HepG2 (cell line): ENCODE results near the gene NARF. TPM values are rescaled to one million over a fixed set of nuclear protein-coding genes. Genes with fewer than 3 reads are reported as not detected.

ENCODE experiments used
- ARID2 ChIP-seq: sonication (generic); formaldehyde crosslinking; IDR thresholded peaks from 2 replicates; pipeline ENCODE4 v1.8.1; 2022; ENCODE audit warnings: mild to moderate bottlenecking, missing genetic modification reagents, borderline replicate concordance
- CBFB ChIP-seq: sonication (generic); formaldehyde crosslinking; IDR thresholded peaks from 2 replicates; pipeline ENCODE4 v1.4.0; 2020; ENCODE audit warnings: missing genetic modification reagents
- CBX1 ChIP-seq: IDR thresholded peaks from one replicate; pipeline ENCODE4 v1.6.1; 2016; ENCODE audit warnings: antibody characterized with exemption, low read depth
- CENPX ChIP-seq: sonication (generic); formaldehyde crosslinking; IDR thresholded peaks from 2 replicates; pipeline ENCODE4 v1.9.0; 2021; ENCODE audit warnings: mild to moderate bottlenecking, missing genetic modification reagents, moderate library complexity
- ELF4 ChIP-seq: sonication (generic); formaldehyde crosslinking; IDR thresholded peaks from 2 replicates; pipeline ENCODE4 v1.5.0; 2020; ENCODE audit warnings: missing genetic modification reagents, mild to moderate bottlenecking, moderate library complexity, borderline replicate concordance
- HOXA9 ChIP-seq: sonication (generic); formaldehyde crosslinking; IDR thresholded peaks from 2 replicates; pipeline ENCODE4 v1.8.1; 2022; ENCODE audit warnings: missing genetic modification reagents, mild to moderate bottlenecking, moderate library complexity, borderline replicate concordance
- KDM2A ChIP-seq: sonication (generic); formaldehyde crosslinking; IDR thresholded peaks from 2 replicates; pipeline ENCODE4 v1.4.0; 2020; ENCODE audit warnings: low read depth, missing genetic modification reagents, borderline replicate concordance
- KLF9 ChIP-seq: IDR thresholded peaks from 2 replicates; pipeline ENCODE4 v1.6.1; 2016; ENCODE audit warnings: low read depth
- MIXL1 ChIP-seq: IDR thresholded peaks from 2 replicates; pipeline ENCODE4 v1.6.1; 2016
- MYNN ChIP-seq: sonication (generic); formaldehyde crosslinking; IDR thresholded peaks from 2 replicates; pipeline ENCODE4 v1.4.0; 2020; ENCODE audit warnings: mild to moderate bottlenecking, low read depth, missing genetic modification reagents
- NCOA1 ChIP-seq: sonication (generic); formaldehyde crosslinking; IDR thresholded peaks from 2 replicates; pipeline ENCODE4 v1.9.0; 2021; ENCODE audit warnings: missing genetic modification reagents
- NPAS2 ChIP-seq: sonication (generic); formaldehyde crosslinking; IDR thresholded peaks from 2 replicates; pipeline ENCODE4 v1.8.0; 2022; ENCODE audit warnings: mild to moderate bottlenecking, missing genetic modification reagents, borderline replicate concordance
- PHF5A ChIP-seq: IDR thresholded peaks from one replicate; pipeline ENCODE4 v1.6.1; 2018; ENCODE audit warnings: low read depth, missing genetic modification reagents; ENCODE audit not compliant: unreplicated experiment
- PITX1 ChIP-seq: sonication (generic); formaldehyde crosslinking; IDR thresholded peaks from 2 replicates; pipeline ENCODE4 v1.5.1; 2020; ENCODE audit warnings: mild to moderate bottlenecking, missing genetic modification reagents
- POLR2G ChIP-seq: fragments of 200-400 bp; formaldehyde crosslinking; IDR thresholded peaks from 2 replicates; pipeline ENCODE4 v1.6.1; 2018; ENCODE audit warnings: mild to moderate bottlenecking, low read depth, low read length, moderate library complexity
- SOX6 ChIP-seq, 2 experiments: fragments of 450-650 bp in 1 of 2; sonication (generic) in 1 of 2; formaldehyde crosslinking in 1 of 2; IDR thresholded peaks; 2 replicates each; pipeline versions ENCODE4 v1.4.0 to v1.6.1; 2017 to 2020; ENCODE audit warnings: antibody characterized with exemption in 1 of 2, mild to moderate bottlenecking in 1 of 2, missing genetic modification reagents in 1 of 2
- ZNF136 ChIP-seq: sonication (generic); formaldehyde crosslinking; IDR thresholded peaks from 2 replicates; pipeline ENCODE4 v1.8.1; 2022; ENCODE audit warnings: low read depth, mild to moderate bottlenecking, moderate library complexity, missing genetic modification reagents
- ZNF432 ChIP-seq: sonication (generic); formaldehyde crosslinking; IDR thresholded peaks from 2 replicates; pipeline ENCODE4 v1.5.0; 2020; ENCODE audit warnings: missing genetic modification reagents, mild to moderate bottlenecking, borderline replicate concordance
- ZNF570 ChIP-seq: sonication (generic); formaldehyde crosslinking; IDR thresholded peaks from 2 replicates; pipeline ENCODE4 v1.4.0; 2020; ENCODE audit warnings: mild to moderate bottlenecking, missing genetic modification reagents, borderline replicate concordance
- ZNF737 ChIP-seq: sonication (generic); formaldehyde crosslinking; IDR thresholded peaks from 2 replicates; pipeline ENCODE4 v1.5.0; 2020; ENCODE audit warnings: missing genetic modification reagents, mild to moderate bottlenecking, borderline replicate concordance
- polyA plus RNA-seq, 8 experiments: library from polyadenylated mRNA; depleted of rRNA in 3 of 8; stranded (reverse) in 7 of 8; unstranded in 1 of 8; fragments of >200 nt; fragmentation: Illumina TruSeq in 4 of 8; extraction: Trizol in 4 of 8; gene quantifications; 2 replicates each; pipeline versions ENCODE4 v1.2.1 to v1.2.3, GENCODE V29; 2011 to 2016; ENCODE audit warnings: low read depth in 4 of 8, missing spikeins in 1 of 8, mixed read lengths in 1 of 8; ENCODE audit not compliant: insufficient read depth in 1 of 8
- total RNA-seq, 5 experiments: library from RNA; depleted of rRNA; stranded (reverse); fragments of >200 nt; fragmentation: Illumina TruSeq; extraction: Trizol; gene quantifications; 2 replicates each; pipeline ENCODE4 v1.2.3, GENCODE V29; 2016; ENCODE audit warnings: low read depth in 1 of 5
- TF ChIP-seq, protein P1 (sequence below): sonication (generic); formaldehyde crosslinking; IDR thresholded peaks from 2 replicates; pipeline ENCODE4 v1.8.0; 2022; ENCODE audit warnings: mild to moderate bottlenecking, missing genetic modification reagents
- TF ChIP-seq, protein P2 (sequence below): sonication (generic); formaldehyde crosslinking; IDR thresholded peaks from 2 replicates; pipeline ENCODE4 v1.4.0; 2020; ENCODE audit warnings: missing genetic modification reagents
- TF ChIP-seq, protein P3 (sequence below): IDR thresholded peaks from 2 replicates; pipeline ENCODE4 v1.6.1; 2016; ENCODE audit warnings: control low read depth

The NARF gene
- total and polyA plus RNA-seq, 2 of the 13 experiments (the other 11 are each of a cell fraction or from before 2014, with no cell fraction given): 61.1 to 144 TPM

DNA sequence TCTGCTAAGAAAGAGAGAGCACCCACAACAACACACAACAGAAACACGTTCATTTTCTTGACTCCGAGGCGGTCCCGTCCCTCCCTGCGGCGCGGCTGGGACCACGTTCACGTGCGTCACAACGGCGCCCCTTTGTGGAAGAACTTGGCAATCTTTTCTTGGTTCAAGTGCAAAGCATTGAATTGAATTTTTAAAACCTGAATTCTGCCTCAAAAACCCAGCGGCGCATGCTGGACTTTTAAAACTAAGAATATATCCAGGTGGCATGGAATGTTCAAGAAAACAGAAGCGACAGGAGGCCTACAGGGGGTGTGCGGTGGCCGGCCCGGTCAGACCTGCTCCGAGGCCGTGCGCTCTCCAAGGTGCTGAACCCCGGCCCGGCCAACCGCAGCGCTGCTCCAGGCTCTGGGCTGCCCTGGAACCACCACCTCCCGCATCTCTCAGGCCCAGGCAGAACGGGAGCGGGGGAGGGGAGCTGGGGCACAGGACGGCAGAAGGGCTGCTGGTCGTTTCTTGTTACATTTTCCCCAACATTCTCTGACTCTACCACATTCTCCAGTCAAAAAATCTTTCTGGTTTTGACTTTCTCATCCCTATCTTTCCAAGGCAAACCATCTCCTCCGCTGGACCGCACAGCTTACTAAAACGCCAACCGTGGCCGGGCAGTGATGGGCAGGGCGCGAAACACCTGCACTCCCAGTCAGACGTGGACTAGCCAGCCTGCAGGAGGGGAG is 43.8 kb upstream of the NARF start (continued):
- TF ChIP-seq, protein P1, sequence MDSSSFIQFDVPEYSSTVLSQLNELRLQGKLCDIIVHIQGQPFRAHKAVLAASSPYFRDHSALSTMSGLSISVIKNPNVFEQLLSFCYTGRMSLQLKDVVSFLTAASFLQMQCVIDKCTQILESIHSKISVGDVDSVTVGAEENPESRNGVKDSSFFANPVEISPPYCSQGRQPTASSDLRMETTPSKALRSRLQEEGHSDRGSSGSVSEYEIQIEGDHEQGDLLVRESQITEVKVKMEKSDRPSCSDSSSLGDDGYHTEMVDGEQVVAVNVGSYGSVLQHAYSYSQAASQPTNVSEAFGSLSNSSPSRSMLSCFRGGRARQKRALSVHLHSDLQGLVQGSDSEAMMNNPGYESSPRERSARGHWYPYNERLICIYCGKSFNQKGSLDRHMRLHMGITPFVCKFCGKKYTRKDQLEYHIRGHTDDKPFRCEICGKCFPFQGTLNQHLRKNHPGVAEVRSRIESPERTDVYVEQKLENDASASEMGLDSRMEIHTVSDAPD (CRISPR knock-in tag): no peak; the same call in 1 of the 2 replicates
- TF ChIP-seq PITX1 (CRISPR knock-in tag): peak; percentile 87
- no peak for TF ChIP-seq ZNF432
- TF ChIP-seq NCOA1 (CRISPR knock-in tag): no peak
- no peak for TF ChIP-seq ZNF136 (CRISPR knock-in tag)
- TF ChIP-seq ARID2 (CRISPR knock-in tag): 0 out of 2 replicates have a peak, but pooled peaks have one; percentile 76
- TF ChIP-seq PHF5A: no peak
- TF ChIP-seq, protein P2, sequence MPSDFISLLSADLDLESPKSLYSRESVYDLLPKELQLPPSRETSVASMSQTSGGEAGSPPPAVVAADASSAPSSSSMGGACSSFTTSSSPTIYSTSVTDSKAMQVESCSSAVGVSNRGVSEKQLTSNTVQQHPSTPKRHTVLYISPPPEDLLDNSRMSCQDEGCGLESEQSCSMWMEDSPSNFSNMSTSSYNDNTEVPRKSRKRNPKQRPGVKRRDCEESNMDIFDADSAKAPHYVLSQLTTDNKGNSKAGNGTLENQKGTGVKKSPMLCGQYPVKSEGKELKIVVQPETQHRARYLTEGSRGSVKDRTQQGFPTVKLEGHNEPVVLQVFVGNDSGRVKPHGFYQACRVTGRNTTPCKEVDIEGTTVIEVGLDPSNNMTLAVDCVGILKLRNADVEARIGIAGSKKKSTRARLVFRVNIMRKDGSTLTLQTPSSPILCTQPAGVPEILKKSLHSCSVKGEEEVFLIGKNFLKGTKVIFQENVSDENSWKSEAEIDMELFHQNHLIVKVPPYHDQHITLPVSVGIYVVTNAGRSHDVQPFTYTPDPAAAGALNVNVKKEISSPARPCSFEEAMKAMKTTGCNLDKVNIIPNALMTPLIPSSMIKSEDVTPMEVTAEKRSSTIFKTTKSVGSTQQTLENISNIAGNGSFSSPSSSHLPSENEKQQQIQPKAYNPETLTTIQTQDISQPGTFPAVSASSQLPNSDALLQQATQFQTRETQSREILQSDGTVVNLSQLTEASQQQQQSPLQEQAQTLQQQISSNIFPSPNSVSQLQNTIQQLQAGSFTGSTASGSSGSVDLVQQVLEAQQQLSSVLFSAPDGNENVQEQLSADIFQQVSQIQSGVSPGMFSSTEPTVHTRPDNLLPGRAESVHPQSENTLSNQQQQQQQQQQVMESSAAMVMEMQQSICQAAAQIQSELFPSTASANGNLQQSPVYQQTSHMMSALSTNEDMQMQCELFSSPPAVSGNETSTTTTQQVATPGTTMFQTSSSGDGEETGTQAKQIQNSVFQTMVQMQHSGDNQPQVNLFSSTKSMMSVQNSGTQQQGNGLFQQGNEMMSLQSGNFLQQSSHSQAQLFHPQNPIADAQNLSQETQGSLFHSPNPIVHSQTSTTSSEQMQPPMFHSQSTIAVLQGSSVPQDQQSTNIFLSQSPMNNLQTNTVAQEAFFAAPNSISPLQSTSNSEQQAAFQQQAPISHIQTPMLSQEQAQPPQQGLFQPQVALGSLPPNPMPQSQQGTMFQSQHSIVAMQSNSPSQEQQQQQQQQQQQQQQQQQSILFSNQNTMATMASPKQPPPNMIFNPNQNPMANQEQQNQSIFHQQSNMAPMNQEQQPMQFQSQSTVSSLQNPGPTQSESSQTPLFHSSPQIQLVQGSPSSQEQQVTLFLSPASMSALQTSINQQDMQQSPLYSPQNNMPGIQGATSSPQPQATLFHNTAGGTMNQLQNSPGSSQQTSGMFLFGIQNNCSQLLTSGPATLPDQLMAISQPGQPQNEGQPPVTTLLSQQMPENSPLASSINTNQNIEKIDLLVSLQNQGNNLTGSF: peak; percentile 98
- TF ChIP-seq ZNF737 (CRISPR knock-in tag): peak; percentile 98; the same call in 1 of the 2 replicates
- TF ChIP-seq MYNN (CRISPR knock-in tag): peak; percentile 95; the same call in 1 of the 2 replicates
- TF ChIP-seq KDM2A (CRISPR knock-in tag): peak; percentile 90
- TF ChIP-seq HOXA9 (CRISPR knock-in tag): no peak
- TF ChIP-seq CENPX (CRISPR knock-in tag): no peak
- peak; percentile 84 for TF ChIP-seq CBFB (CRISPR knock-in tag)
- TF ChIP-seq, protein P3, sequence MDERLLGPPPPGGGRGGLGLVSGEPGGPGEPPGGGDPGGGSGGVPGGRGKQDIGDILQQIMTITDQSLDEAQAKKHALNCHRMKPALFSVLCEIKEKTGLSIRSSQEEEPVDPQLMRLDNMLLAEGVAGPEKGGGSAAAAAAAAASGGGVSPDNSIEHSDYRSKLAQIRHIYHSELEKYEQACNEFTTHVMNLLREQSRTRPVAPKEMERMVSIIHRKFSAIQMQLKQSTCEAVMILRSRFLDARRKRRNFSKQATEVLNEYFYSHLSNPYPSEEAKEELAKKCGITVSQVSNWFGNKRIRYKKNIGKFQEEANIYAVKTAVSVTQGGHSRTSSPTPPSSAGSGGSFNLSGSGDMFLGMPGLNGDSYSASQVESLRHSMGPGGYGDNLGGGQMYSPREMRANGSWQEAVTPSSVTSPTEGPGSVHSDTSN (CRISPR knock-in tag): no peak
- TF ChIP-seq MIXL1 (CRISPR knock-in tag): peak; percentile 85
- no peak for TF ChIP-seq CBX1
- TF ChIP-seq NPAS2 (CRISPR knock-in tag): no peak
- TF ChIP-seq ELF4 (CRISPR knock-in tag): 0 out of 2 replicates have a peak, but pooled peaks have one; percentile 47
- no peak for TF ChIP-seq ZNF570 (CRISPR knock-in tag)
- TF ChIP-seq KLF9: 0 out of 2 replicates have a peak, but pooled peaks have one; percentile 53
- TF ChIP-seq POLR2G: no peak
- no peak for TF ChIP-seq SOX6 (IDR thresholded peaks at IDR 0.05)
- peak; percentile 59 for TF ChIP-seq SOX6 (CRISPR knock-in tag; IDR thresholded peaks at IDR 0.05)
